ENCODE data around the gene HOXC13. TPM values are rescaled to one million over a fixed set of nuclear protein-coding genes. Genes with fewer than 3 reads are reported as not detected.

Gene HOXC13
- polyA plus RNA-seq, 1 donor, result not detected

- Histone ChIP-seq H3K9me3 (ENCODE audit: control insufficient read depth, low read depth, low read length) (peaks cover 13% of the 10 kb centered on the region), H3K36me3 (ENCODE audit: control insufficient read depth, insufficient read depth, low read length) (no peaks in the 10 kb centered on the region), H3K4me1 (ENCODE audit: control insufficient read depth, insufficient read depth, low read length) (peaks cover 34% of the 10 kb centered on the region), H3K27me3 (ENCODE audit: control insufficient read depth, insufficient read depth, low read length) (peaks cover 96% of the 10 kb centered on the region), H3K27ac (ENCODE audit: low read length) (no peak within 1 kb of the TSS), H3K4me3 (ENCODE audit: low read length) (peak within 1 kb of the TSS; percentile 26)
- WGBS (ENCODE audit: insufficient coverage, low lambda C conversion rate), result no CpG with 5 or more reads among the region's 55 CpGs
- DNase-seq, result peak; percentile 90 to 92
Measured at GRCh38 chr12:53984901-53985691, 46.5 kb downstream of the HOXC13 start, which contains the start of gene HOXC10. TSS of gene HOXC10 (plus strand) at chr12:53985146. CDS start at chr12:53985260, 114 bp downstream.

DNA sequence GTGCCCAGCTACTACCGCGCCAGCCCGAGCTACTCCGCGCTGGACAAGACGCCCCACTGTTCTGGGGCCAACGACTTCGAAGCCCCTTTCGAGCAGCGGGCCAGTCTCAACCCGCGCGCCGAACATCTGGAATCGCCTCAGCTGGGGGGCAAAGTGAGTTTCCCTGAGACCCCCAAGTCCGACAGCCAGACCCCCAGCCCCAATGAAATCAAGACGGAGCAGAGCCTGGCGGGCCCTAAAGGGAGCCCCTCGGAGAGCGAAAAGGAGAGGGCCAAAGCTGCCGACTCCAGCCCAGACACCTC lies 47.0 kb downstream of the HOXC13 start:
- Histone ChIP-seq H3K27ac (ENCODE audit: low read length) (no peak overlapping the region), H3K4me1 (ENCODE audit: control insufficient read depth, insufficient read depth, low read length) (peaks cover 35% of the 10 kb centered on the region), H3K27me3 (ENCODE audit: control insufficient read depth, insufficient read depth, low read length) (peaks cover 97% of the 10 kb centered on the region), H3K4me3 (ENCODE audit: low read length) (no peak overlapping the region), H3K9me3 (ENCODE audit: control insufficient read depth, low read depth, low read length) (peaks cover 13% of the 10 kb centered on the region), H3K36me3 (ENCODE audit: control insufficient read depth, insufficient read depth, low read length) (no peaks in the 10 kb centered on the region)
- DNase-seq, result no peak
- no CpG with 5 or more reads among the region's 21 CpGs for WGBS (ENCODE audit: insufficient coverage, low lambda C conversion rate)

DNA sequence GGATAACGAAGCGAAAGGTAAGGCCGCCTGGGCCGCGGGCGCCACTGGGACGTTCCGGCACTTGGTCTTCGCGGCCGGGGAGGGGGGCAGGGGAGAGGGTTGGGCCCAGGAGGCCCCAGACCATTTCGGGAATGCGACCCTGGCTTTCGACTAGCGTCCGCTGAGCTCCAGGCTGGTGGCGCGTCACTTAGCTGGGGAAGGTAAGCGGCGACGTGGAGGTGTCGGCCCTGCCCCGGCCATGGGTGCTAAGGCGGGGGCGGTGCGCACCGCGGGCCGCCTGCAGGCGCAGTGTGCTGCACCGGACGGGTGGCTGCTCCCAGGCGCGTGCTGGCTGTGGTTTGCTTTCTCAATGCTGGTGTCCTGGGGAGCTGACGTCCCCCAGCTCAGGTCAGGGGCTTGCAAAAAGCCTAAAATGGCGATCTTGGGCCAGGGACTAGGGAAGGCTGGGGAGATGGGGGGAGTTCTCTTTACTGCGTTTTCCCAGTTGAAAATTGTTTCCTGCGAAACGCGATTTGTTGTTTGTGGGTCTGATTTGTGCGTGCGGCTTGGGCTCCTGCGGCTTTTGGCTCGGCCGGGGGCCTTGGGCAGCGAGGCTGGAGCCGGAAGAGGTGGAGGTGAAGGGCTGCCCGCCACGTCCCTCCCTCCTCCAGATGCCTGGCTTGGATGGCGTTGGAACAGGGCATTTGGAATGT lies 47.5 kb downstream of the HOXC13 start:
- H3K36me3 ChIP-seq (ENCODE audit: control insufficient read depth, insufficient read depth, low read length), result no peaks in the 10 kb centered on the region
- no peak overlapping the region for H3K4me3 ChIP-seq (ENCODE audit: low read length)
- H3K9me3 ChIP-seq (ENCODE audit: control insufficient read depth, low read depth, low read length), result peaks cover 13% of the 10 kb centered on the region
- 33% methylated on average over 1 of the region's 50 CpGs for WGBS (ENCODE audit: insufficient coverage, low lambda C conversion rate)
- H3K27me3 ChIP-seq (ENCODE audit: control insufficient read depth, insufficient read depth, low read length), result peaks cover 97% of the 10 kb centered on the region
- H3K4me1 ChIP-seq (ENCODE audit: control insufficient read depth, insufficient read depth, low read length), result peaks cover 38% of the 10 kb centered on the region
- DNase-seq, result peak in 1 of 2 donors; percentile 68
- H3K27ac ChIP-seq (ENCODE audit: low read length), result no peak overlapping the region

DNA sequence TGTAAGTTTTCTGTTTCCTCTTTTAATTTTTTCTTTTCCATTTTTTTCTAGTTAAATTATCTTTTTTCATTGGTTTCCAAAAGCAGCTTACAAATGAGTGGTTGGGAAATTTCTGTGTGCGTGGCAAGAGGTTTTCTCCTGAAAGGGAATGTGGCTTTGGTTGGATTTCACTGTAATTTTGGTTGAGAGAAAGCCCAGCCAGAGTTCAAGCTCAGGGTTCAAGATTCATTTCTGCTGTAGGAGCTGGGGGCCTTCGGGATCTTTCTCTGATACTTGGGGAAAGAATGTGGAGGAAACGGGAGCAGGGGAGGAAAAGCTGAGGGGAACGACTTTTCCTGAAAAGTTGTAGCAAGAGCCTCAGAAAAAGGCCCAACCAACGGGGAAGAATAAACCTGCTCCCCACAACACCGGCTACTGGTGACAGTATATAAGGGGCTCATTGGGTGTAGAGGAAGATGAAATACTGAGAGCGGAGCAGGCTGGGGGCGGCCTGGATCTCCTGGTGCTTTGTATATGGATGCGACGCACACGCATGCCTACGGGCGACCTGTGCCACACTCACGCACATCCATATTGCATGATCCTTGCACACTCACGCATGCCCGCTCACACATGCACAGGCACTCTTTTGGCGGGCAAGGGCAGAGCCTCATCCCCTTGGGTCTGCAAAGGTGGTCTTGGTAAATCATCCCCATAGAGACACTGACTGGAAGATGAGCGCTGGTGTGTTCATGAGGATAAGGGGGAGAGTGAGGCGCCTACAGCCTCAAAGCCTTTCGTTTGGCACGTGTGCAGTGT lies 48.3 kb downstream of the HOXC13 start:
- H3K4me1 ChIP-seq (ENCODE audit: control insufficient read depth, insufficient read depth, low read length), result peaks cover 38% of the 10 kb centered on the region
- peaks cover 13% of the 10 kb centered on the region for H3K9me3 ChIP-seq (ENCODE audit: control insufficient read depth, low read depth, low read length)
- H3K27ac ChIP-seq (ENCODE audit: low read length), result no peak overlapping the region
- WGBS (ENCODE audit: insufficient coverage, low lambda C conversion rate), result 20% methylated on average over 2 of the region's 21 CpGs
- no peak overlapping the region for H3K4me3 ChIP-seq (ENCODE audit: low read length)
- DNase-seq, result no peak
- no peaks in the 10 kb centered on the region for H3K36me3 ChIP-seq (ENCODE audit: control insufficient read depth, insufficient read depth, low read length)
- H3K27me3 ChIP-seq (ENCODE audit: control insufficient read depth, insufficient read depth, low read length), result peaks cover 99% of the 10 kb centered on the region

- no peak overlapping the region for H3K27ac ChIP-seq (ENCODE audit: low read length)
- peaks cover 99% of the 10 kb centered on the region for H3K27me3 ChIP-seq (ENCODE audit: control insufficient read depth, insufficient read depth, low read length)
Measured at GRCh38 chr12:53987787-53988230, 49.2 kb downstream of the HOXC13 start.

DNA sequence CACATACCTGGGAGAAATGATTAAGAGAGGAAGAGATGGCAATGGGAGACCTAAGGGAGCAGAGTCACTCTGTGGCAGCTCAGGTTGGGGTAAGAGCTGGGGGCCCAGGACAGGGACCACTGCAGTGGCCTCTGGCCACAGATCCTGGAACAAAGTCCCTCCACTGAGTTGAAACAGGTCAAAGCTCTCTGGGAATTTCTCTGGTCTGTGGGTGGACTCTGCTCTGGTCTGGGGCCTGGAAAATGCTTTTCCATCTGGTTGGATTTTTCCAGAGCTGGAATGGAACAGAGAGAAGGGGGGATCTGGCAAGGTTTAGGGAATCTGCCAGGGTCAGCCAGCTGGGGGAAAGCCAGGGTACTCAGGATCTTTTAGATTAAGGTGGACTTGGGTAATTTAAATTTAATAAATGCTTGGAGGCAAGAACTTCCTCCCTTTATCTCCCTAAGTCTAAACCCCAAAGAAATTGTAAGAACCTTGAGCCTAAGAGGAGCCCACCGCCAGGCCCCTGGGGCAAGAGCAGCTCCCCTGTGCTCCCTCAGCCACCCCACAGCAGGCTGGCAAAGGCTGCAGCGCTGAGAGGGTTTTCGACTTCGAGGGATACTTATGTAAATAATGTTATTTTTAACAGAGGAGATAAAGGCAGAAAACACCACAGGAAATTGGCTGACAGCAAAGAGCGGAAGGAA lies 50.1 kb downstream of the HOXC13 start:
- H3K36me3 ChIP-seq (ENCODE audit: control insufficient read depth, insufficient read depth, low read length), result no peaks in the 10 kb centered on the region
- 0% methylated on average over 1 of the region's 5 CpGs for WGBS (ENCODE audit: insufficient coverage, low lambda C conversion rate)
- H3K9me3 ChIP-seq (ENCODE audit: control insufficient read depth, low read depth, low read length), result peaks cover 13% of the 10 kb centered on the region
- H3K27ac ChIP-seq (ENCODE audit: low read length), result no peak overlapping the region
- no peak overlapping the region for H3K4me3 ChIP-seq (ENCODE audit: low read length)
- H3K27me3 ChIP-seq (ENCODE audit: control insufficient read depth, insufficient read depth, low read length), result peaks cover 99% of the 10 kb centered on the region
- peak in 1 of 2 donors; percentile 59 for DNase-seq
- H3K4me1 ChIP-seq (ENCODE audit: control insufficient read depth, insufficient read depth, low read length), result peaks cover 38% of the 10 kb centered on the region

More at GRCh38 chr12:53987787-53988230, 49.2 kb downstream of the HOXC13 start:
- no CpG with 5 or more reads among the region's 4 CpGs for WGBS (ENCODE audit: insufficient coverage, low lambda C conversion rate)
- no peak overlapping the region for H3K4me3 ChIP-seq (ENCODE audit: low read length)
- peaks cover 38% of the 10 kb centered on the region for H3K4me1 ChIP-seq (ENCODE audit: control insufficient read depth, insufficient read depth, low read length)
- DNase-seq, result no peak
- peaks cover 13% of the 10 kb centered on the region for H3K9me3 ChIP-seq (ENCODE audit: control insufficient read depth, low read depth, low read length)
- no peaks in the 10 kb centered on the region for H3K36me3 ChIP-seq (ENCODE audit: control insufficient read depth, insufficient read depth, low read length)

DNA sequence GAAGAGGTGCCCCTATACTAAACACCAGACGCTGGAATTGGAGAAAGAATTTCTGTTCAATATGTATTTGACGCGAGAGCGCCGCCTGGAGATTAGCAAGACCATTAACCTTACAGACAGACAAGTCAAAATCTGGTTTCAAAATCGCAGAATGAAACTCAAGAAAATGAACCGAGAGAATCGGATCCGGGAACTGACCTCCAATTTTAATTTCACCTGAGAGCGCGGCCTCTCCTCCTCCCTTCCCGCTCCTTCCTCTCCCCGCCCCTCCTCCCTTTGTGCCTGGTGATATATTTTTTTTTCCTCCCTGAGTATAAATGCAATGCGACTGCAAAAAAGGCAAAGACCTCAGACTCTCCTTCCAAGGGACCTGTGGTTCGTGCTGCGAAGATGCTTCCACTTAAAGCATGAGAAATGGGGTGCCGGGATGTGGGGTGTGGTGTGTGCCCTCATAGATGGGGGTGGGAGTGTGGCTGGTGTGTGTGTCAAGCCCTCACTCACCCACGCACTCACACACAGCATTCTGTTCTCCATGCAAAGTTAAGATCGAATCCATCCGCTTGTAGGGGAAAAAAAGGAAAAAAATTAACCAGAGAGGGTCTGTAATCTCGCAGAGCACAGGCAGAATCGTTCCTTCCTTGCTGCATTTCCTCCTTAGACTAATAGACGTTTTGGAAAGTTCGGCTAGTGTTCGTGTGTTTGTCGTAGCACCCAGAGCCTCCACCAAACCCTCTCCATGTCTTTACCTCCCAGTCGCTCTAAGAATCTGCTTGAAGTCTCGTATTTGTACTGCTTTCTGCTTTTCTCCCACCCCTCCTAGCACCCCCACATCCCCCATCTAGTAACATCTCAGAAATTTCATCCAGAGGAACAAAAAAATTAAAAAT lies 50.8 kb downstream of the HOXC13 start:
- H3K27ac ChIP-seq (ENCODE audit: low read length), result no peak overlapping the region
- peak in 1 of 2 donors; percentile 55 for DNase-seq

GRCh38 chr12:53990311-53991076 lies 51.9 kb downstream of the HOXC13 start:
- Histone ChIP-seq H3K36me3 (ENCODE audit: control insufficient read depth, insufficient read depth, low read length) (no peaks in the 10 kb centered on the region), H3K4me3 (ENCODE audit: low read length) (no peak overlapping the region), H3K27ac (ENCODE audit: low read length) (no peak overlapping the region), H3K27me3 (ENCODE audit: control insufficient read depth, insufficient read depth, low read length) (peaks cover 100% of the 10 kb centered on the region), H3K9me3 (ENCODE audit: control insufficient read depth, low read depth, low read length) (peaks cover 20% of the 10 kb centered on the region), H3K4me1 (ENCODE audit: control insufficient read depth, insufficient read depth, low read length) (peaks cover 42% of the 10 kb centered on the region)
- WGBS (ENCODE audit: insufficient coverage, low lambda C conversion rate), result 0% methylated on average over 1 of the region's 27 CpGs
- no peak for DNase-seq

More for the DNA sequence above, 50.8 kb downstream of the HOXC13 start:
- peaks cover 99% of the 10 kb centered on the region for H3K27me3 ChIP-seq (ENCODE audit: control insufficient read depth, insufficient read depth, low read length)
- H3K4me3 ChIP-seq (ENCODE audit: low read length), result no peak overlapping the region
- H3K36me3 ChIP-seq (ENCODE audit: control insufficient read depth, insufficient read depth, low read length), result no peaks in the 10 kb centered on the region
- WGBS (ENCODE audit: insufficient coverage, low lambda C conversion rate), result 8% methylated on average over 6 of the region's 28 CpGs
- peaks cover 18% of the 10 kb centered on the region for H3K9me3 ChIP-seq (ENCODE audit: control insufficient read depth, low read depth, low read length)
- H3K4me1 ChIP-seq (ENCODE audit: control insufficient read depth, insufficient read depth, low read length), result peaks cover 43% of the 10 kb centered on the region

DNA sequence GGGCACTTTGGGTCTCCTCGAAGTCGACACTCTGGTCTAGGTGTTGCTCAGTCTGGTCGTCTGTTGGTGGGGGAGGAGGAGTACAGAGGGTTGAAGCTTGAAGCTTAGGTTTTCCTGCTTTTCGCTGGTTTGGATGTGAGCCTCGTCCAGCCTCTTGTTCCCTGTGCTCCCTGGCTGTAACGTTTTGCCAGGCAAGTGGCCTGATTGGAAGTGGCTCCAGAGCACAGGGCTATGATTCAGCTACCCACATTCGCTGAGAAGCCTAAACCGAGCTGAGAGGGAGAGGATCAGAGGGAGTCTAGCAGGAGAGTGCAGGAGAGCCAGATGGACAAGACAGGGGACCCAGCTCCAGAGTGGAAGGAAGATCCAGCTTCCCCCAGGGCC lies 52.4 kb downstream of the HOXC13 start:
- H3K27me3 ChIP-seq (ENCODE audit: control insufficient read depth, insufficient read depth, low read length), result peaks cover 100% of the 10 kb centered on the region
- no peak overlapping the region for H3K27ac ChIP-seq (ENCODE audit: low read length)
- H3K4me1 ChIP-seq (ENCODE audit: control insufficient read depth, insufficient read depth, low read length), result peaks cover 42% of the 10 kb centered on the region
- no peak overlapping the region for H3K4me3 ChIP-seq (ENCODE audit: low read length)
- H3K36me3 ChIP-seq (ENCODE audit: control insufficient read depth, insufficient read depth, low read length), result no peaks in the 10 kb centered on the region
- peaks cover 19% of the 10 kb centered on the region for H3K9me3 ChIP-seq (ENCODE audit: control insufficient read depth, low read depth, low read length)
- DNase-seq, result no peak
- no CpG with 5 or more reads among the region's 8 CpGs for WGBS (ENCODE audit: insufficient coverage, low lambda C conversion rate)
